Astrocyte (in vitro differentiated cells and primary cell): ENCODE measurements around the gene TP53RK. TPM values are rescaled to one million over a fixed set of nuclear protein-coding genes. Genes with fewer than 3 reads are reported as not detected.

ENCODE experiments used
- DNase-seq: peaks from one replicate; pipeline ENCODE4 v3.0.0-alpha.2; 2010; ENCODE audit warnings: low read depth
- FAIRE-seq: peaks from 2 replicates; lab custom pipeline; 2011; peaks lifted over from hg19 to GRCh38; lab: Jason Lieb, UNC
- H2AFZ ChIP-seq: 2 replicates; pipeline ENCODE4 v1.6.0; 2012; ENCODE audit warnings: low read depth, low read length, inconsistent platforms
- H3K27ac ChIP-seq: 2 replicates; pipeline ENCODE4 v1.5.1; 2011; ENCODE audit warnings: low read depth, low read length, inconsistent platforms
- H3K27me3 ChIP-seq: 2 replicates; pipeline ENCODE4 v1.6.0; 2011; ENCODE audit warnings: low read length, inconsistent platforms; ENCODE audit not compliant: insufficient read depth
- H3K36me3 ChIP-seq: 2 replicates; pipeline ENCODE4 v1.5.1; 2011; ENCODE audit warnings: low read length, inconsistent platforms; ENCODE audit not compliant: insufficient read depth
- H3K4me1 ChIP-seq: 2 replicates; pipeline ENCODE4 v1.5.1; 2011; ENCODE audit warnings: low read length, inconsistent platforms; ENCODE audit not compliant: insufficient read depth
- H3K4me2 ChIP-seq: 2 replicates; pipeline ENCODE4 v1.6.0; 2012; ENCODE audit warnings: low read length, inconsistent platforms
- H3K4me3 ChIP-seq: 2 replicates; pipeline ENCODE4 v1.5.1; 2011; ENCODE audit warnings: low read depth, mild to moderate bottlenecking, low read length, inconsistent platforms; ENCODE audit not compliant: insufficient read depth
- H3K79me2 ChIP-seq: 2 replicates; pipeline ENCODE4 v1.6.0; 2012; ENCODE audit warnings: mild to moderate bottlenecking, low read length, inconsistent platforms; ENCODE audit not compliant: insufficient read depth
- H3K9ac ChIP-seq: 2 replicates; pipeline ENCODE4 v1.6.0; 2012; ENCODE audit warnings: mild to moderate bottlenecking, low read length, inconsistent platforms
- H3K9me3 ChIP-seq: 2 replicates; pipeline ENCODE4 v1.5.1; 2012; ENCODE audit warnings: low read depth, mild to moderate bottlenecking, low read length, inconsistent platforms; ENCODE audit not compliant: insufficient read depth
- H4K20me1 ChIP-seq: 2 replicates; pipeline ENCODE4 v1.6.0; 2012; ENCODE audit warnings: low read length, inconsistent platforms; ENCODE audit not compliant: insufficient read depth
- H3K27ac Mint-ChIP-seq: one replicate; pipeline ENCODE4 v1.8.0; 2021; ENCODE audit warnings: mild to moderate bottlenecking, mixed read lengths; ENCODE audit not compliant: unreplicated experiment
- H3K27me3 Mint-ChIP-seq: one replicate; pipeline ENCODE4 v1.8.0; 2021; ENCODE audit warnings: low read depth, mixed read lengths; ENCODE audit not compliant: unreplicated experiment
- H3K36me3 Mint-ChIP-seq: one replicate; pipeline ENCODE4 v1.8.0; 2021; ENCODE audit warnings: low read depth, mixed read lengths; ENCODE audit not compliant: unreplicated experiment
- H3K4me1 Mint-ChIP-seq: one replicate; pipeline ENCODE4 v1.8.0; 2021; ENCODE audit warnings: low read depth, mixed read lengths; ENCODE audit not compliant: unreplicated experiment
- H3K4me3 Mint-ChIP-seq: one replicate; pipeline ENCODE4 v1.8.0; 2021; ENCODE audit warnings: mild to moderate bottlenecking, moderate library complexity, mixed read lengths; ENCODE audit not compliant: unreplicated experiment
- H3K9me3 Mint-ChIP-seq: one replicate; pipeline ENCODE4 v1.8.0; 2021; ENCODE audit warnings: mild to moderate bottlenecking, mixed read lengths; ENCODE audit not compliant: unreplicated experiment
- CTCF ChIP-seq: IDR thresholded peaks from 2 replicates; pipeline ENCODE4 v1.5.1; 2011; ENCODE audit warnings: low read depth, mild to moderate bottlenecking, inconsistent platforms, low read length, moderate library complexity; ENCODE audit not compliant: insufficient read depth
- EZH2 ChIP-seq: IDR thresholded peaks from 2 replicates; pipeline ENCODE4 v1.6.1; 2012; ENCODE audit warnings: mild to moderate bottlenecking, low read length, inconsistent platforms; ENCODE audit not compliant: insufficient read depth
- total RNA-seq: library from RNA; stranded (reverse); gene quantifications from 2 replicates; pipeline ENCODE4 v1.2.1, GENCODE V29; 2021

Gene TP53RK
- total RNA-seq, 1 donor from 2014 or later = 16.0 TPM

- Histone ChIP-seq H3K4me3 (no peak overlapping the region), H3K27ac (no peak overlapping the region), H3K9me3 (no peaks in the 10 kb centered on the region), H2AFZ (no peak overlapping the region), H3K27me3 (peaks cover 17% of the 10 kb centered on the region), H3K4me2 (peak overlapping the region; percentile 41), H4K20me1 (no peaks in the 10 kb centered on the region), H3K79me2 (no peaks in the 10 kb centered on the region), H3K9ac (no peak overlapping the region), H3K4me1 (no peaks in the 10 kb centered on the region), H3K36me3 (no peaks in the 10 kb centered on the region)
- peaks cover 25% of the 10 kb centered on the region for H3K27me3 Mint-ChIP-seq
- peaks cover 9% of the 10 kb centered on the region for H3K4me1 Mint-ChIP-seq
- TF ChIP-seq CTCF (no peak), EZH2 (no peak)
- H3K4me3 Mint-ChIP-seq = peak overlapping the region; percentile 43
- DNase-seq (no peak), FAIRE-seq (no peak)
- H3K9me3 Mint-ChIP-seq = peaks cover 2% of the 10 kb centered on the region
- H3K36me3 Mint-ChIP-seq = no peaks in the 10 kb centered on the region
- no peak overlapping the region for H3K27ac Mint-ChIP-seq
These were observed 38.6 kb downstream of the TP53RK start for GRCh38 chr20:46650575-46651090.

GRCh38 chr20:46649965-46650542 lies 39.2 kb downstream of the TP53RK start:
- Histone ChIP-seq H3K27me3 (peaks cover 17% of the 10 kb centered on the region), H3K4me2 (no peak overlapping the region), H3K9ac (no peak overlapping the region), H4K20me1 (no peaks in the 10 kb centered on the region), H2AFZ (no peak overlapping the region), H3K79me2 (no peaks in the 10 kb centered on the region), H3K27ac (no peak overlapping the region), H3K9me3 (no peaks in the 10 kb centered on the region), H3K36me3 (no peaks in the 10 kb centered on the region), H3K4me3 (no peak overlapping the region), H3K4me1 (no peaks in the 10 kb centered on the region)
- H3K9me3 Mint-ChIP-seq = peaks cover 2% of the 10 kb centered on the region
- H3K4me1 Mint-ChIP-seq = peaks cover 9% of the 10 kb centered on the region
- TF ChIP-seq EZH2 (no peak), CTCF (no peak)
- DNase-seq (no peak), FAIRE-seq (no peak)
- no peak overlapping the region for H3K27ac Mint-ChIP-seq
- H3K27me3 Mint-ChIP-seq = peaks cover 27% of the 10 kb centered on the region
- no peaks in the 10 kb centered on the region for H3K36me3 Mint-ChIP-seq
- no peak overlapping the region for H3K4me3 Mint-ChIP-seq

GRCh38 chr20:46649650-46649949 lies 39.6 kb downstream of the TP53RK start:
- Histone ChIP-seq H3K4me2 (no peak overlapping the region), H3K79me2 (no peaks in the 10 kb centered on the region), H4K20me1 (no peaks in the 10 kb centered on the region), H3K4me3 (no peak overlapping the region), H3K9me3 (no peaks in the 10 kb centered on the region), H3K9ac (no peak overlapping the region), H3K27me3 (peaks cover 17% of the 10 kb centered on the region), H3K36me3 (no peaks in the 10 kb centered on the region), H2AFZ (no peak overlapping the region), H3K27ac (no peak overlapping the region), H3K4me1 (no peaks in the 10 kb centered on the region)
- Mint-ChIP-seq H3K4me1 (peaks cover 9% of the 10 kb centered on the region), H3K4me3 (no peak overlapping the region), H3K9me3 (peaks cover 2% of the 10 kb centered on the region), H3K27ac (no peak overlapping the region), H3K36me3 (no peaks in the 10 kb centered on the region), H3K27me3 (peaks cover 27% of the 10 kb centered on the region)
- no peak for FAIRE-seq
- no peak for TF ChIP-seq CTCF
- no peak for TF ChIP-seq EZH2
- DNase-seq = no peak
